ENCODE measurements around the gene NKPD1.
"Not testable (repeated sequence)": the region's sequence is repeated elsewhere in the genome, so short reads cannot be mapped to it uniquely, and the experiment has no call there.

Gene NKPD1

GRCh38 chr19:45123440-45123850, 37.3 kb downstream of the NKPD1 start:
- H3K4me3 ChIP-seq (ENCODE audit: low read depth, low read length): no peak overlapping the region
- TF ChIP-seq CTCF (IDR thresholded peaks at IDR 0.05; ENCODE audit: low read depth, low read length): no peak

- no peak for TF ChIP-seq CTCF (IDR thresholded peaks at IDR 0.05; ENCODE audit: low read depth, low read length)
- H3K4me3 ChIP-seq (ENCODE audit: low read depth, low read length): no peak overlapping the region
Observed at GRCh38 chr19:45122832-45123231, 38.0 kb downstream of the NKPD1 start.

GRCh38 chr19:45121827-45122345, 38.9 kb downstream of the NKPD1 start:
- H3K4me3 ChIP-seq (ENCODE audit: low read depth, low read length): no peak overlapping the region

GRCh38 chr19:45119582-45119981, 41.2 kb downstream of the NKPD1 start:
- no peak overlapping the region for H3K4me3 ChIP-seq (ENCODE audit: low read depth, low read length)
- no peak for TF ChIP-seq CTCF (IDR thresholded peaks at IDR 0.05; ENCODE audit: low read depth, low read length)

More at GRCh38 chr19:45121827-45122345, 38.9 kb downstream of the NKPD1 start:
- no peak for TF ChIP-seq CTCF (IDR thresholded peaks at IDR 0.05; ENCODE audit: low read depth, low read length)

GRCh38 chr19:45118591-45119355, 42.0 kb downstream of the NKPD1 start:
- H3K4me3 ChIP-seq (ENCODE audit: low read depth, low read length): not testable (repeated sequence)

GRCh38 chr19:45118106-45118505, 42.7 kb downstream of the NKPD1 start:
- H3K4me3 ChIP-seq (ENCODE audit: low read depth, low read length): no peak overlapping the region
- TF ChIP-seq CTCF (IDR thresholded peaks at IDR 0.05; ENCODE audit: low read depth, low read length): no peak

GRCh38 chr19:45117671-45118070, 43.1 kb downstream of the NKPD1 start:
- H3K4me3 ChIP-seq (ENCODE audit: low read depth, low read length): no peak overlapping the region
- TF ChIP-seq CTCF (IDR thresholded peaks at IDR 0.05; ENCODE audit: low read depth, low read length): no peak
